Measurements from ENCODE around the gene MYBPC1. TPM values are rescaled to one million over a fixed set of nuclear protein-coding genes. Genes with fewer than 3 reads are reported as not detected.

Gene MYBPC1
- total and polyA plus RNA-seq, 2 of the 4 experiments (the other 2 are of a cell fraction), result not detected

DNA sequence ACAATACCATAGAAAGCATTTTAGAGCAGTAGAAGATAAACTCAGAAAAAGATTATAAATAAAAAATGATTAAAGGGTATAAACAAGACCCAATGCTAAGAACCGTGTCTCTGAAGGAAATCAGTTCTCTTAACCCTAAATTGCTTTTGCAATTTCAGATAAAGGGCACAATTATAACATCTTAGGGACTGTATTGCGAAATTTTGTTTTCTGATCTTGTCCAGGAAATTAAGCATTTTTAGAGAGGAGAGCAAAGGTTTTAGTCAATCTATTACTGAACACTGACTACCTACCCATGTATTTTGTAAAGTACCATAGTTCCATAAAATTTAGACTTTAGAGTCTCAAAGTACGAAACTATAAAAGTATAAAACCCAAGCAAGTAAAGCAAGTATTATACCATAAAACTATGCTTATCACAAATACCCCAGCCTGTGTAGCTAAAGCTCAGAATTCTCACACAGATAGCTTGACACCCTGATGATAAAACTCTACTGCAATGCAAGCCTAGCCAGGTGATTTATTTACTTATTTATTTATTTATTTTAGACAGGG lies 95.8 kb downstream of the MYBPC1 start:
- H2BK20ac ChIP-seq (ENCODE audit: low read depth, low read length), result no peak overlapping the region
- no peak overlapping the region for H3K14ac ChIP-seq (replicated peaks; ENCODE audit: low read depth, low read length)
- in situ Hi-C loops (cut with MboI; ENCODE audit: low sequenced_read_pairs) (no loop called here), dilution Hi-C loops (cut with HindIII; ENCODE audit: low sequenced_read_pairs, unreplicated experiment) (no loop called here), intact Hi-C loops (cut with micrococcal nuclease) (no loop called here)
- H2AFZ ChIP-seq (replicated peaks; ENCODE audit: low read length, poor library complexity), result no peak overlapping the region
- H2BK15ac ChIP-seq (ENCODE audit: low read depth, low read length), result no peak overlapping the region
- no peak overlapping the region for H3K27ac ChIP-seq (ENCODE audit: insufficient read depth, low read length)
- H2BK120ac ChIP-seq (ENCODE audit: low read depth, low read length), result no peak overlapping the region
- H3K4ac ChIP-seq (ENCODE audit: low read depth, low read length), result no peak overlapping the region
- no CpG with 5 or more reads among the region's 3 CpGs for WGBS, 2 experiments (ENCODE audit: extremely low coverage in 2 of 2, insufficient read length in 1 of 2)
- H2AK9ac ChIP-seq (replicated peaks; ENCODE audit: low read depth, low read length, poor library complexity), result no peak overlapping the region
- no peaks in the 10 kb centered on the region for H3K9me1 ChIP-seq (ENCODE audit: insufficient read depth, low read length)
- H3K9ac ChIP-seq (ENCODE audit: low read depth, low read length), result no peak overlapping the region
- DNase-seq, result no peak
- no peak overlapping the region for H3K23ac ChIP-seq (ENCODE audit: low read depth, low read length)
- TF ChIP-seq CEBPB (IDR thresholded peaks at IDR 0.05; ENCODE audit: low read depth, low read length) (peak; percentile 77), RFX5 (IDR thresholded peaks at IDR 0.05; ENCODE audit: low read depth, low read length) (no peak), RAD21 (IDR thresholded peaks at IDR 0.05; ENCODE audit: low read length) (no peak), FOS (IDR thresholded peaks at IDR 0.05; ENCODE audit: low read depth, low read length) (no peak), MXI1 (IDR thresholded peaks at IDR 0.05; ENCODE audit: borderline replicate concordance, low read depth, low read length) (no peak), BHLHE40 (IDR thresholded peaks at IDR 0.05; ENCODE audit: low read depth, low read length) (no peak)
- ChIA-PET POLR2A (ENCODE audit: unreplicated experiment) (no interaction called here), CTCF (interaction anchor here (0.6 kb wide), 1 partner anchor 108 kb away, joined by 4 read pairs; no protein-coding TSS in a partner anchor)
- H3K4me2 ChIP-seq (ENCODE audit: low read depth, low read length), result no peak overlapping the region
- no peak overlapping the region for H4K91ac ChIP-seq (ENCODE audit: insufficient read depth, low read depth, low read length)
- ATAC-seq (ENCODE audit: low read depth), result no peak
- H4K8ac ChIP-seq (ENCODE audit: low read depth in 2 of 2, low read length in 2 of 2), result no peak overlapping the region
- H3K4me3 ChIP-seq (ENCODE audit: insufficient read depth, low read depth, low read length), result no peak overlapping the region
- H2BK5ac ChIP-seq (ENCODE audit: low read depth, low read length, poor library complexity, severe bottlenecking), result no peak overlapping the region
- no peak overlapping the region for H4K5ac ChIP-seq (ENCODE audit: low read depth, low read length)
- no peaks in the 10 kb centered on the region for H3K79me1 ChIP-seq (ENCODE audit: low read depth in 1 of 2, low read length in 2 of 2)
- no peak overlapping the region for H3K18ac ChIP-seq (ENCODE audit: low read depth, low read length)
- H3K4me1 ChIP-seq (ENCODE audit: control insufficient read depth, insufficient read depth, low read length), result peaks cover 3% of the 10 kb centered on the region; the same call in 1 of the 2 replicates
- no peaks in the 10 kb centered on the region for H4K20me1 ChIP-seq (ENCODE audit: insufficient read depth, low read length)
- H2AK5ac ChIP-seq (ENCODE audit: low read depth, low read length), result no peak overlapping the region
- BruUV-seq (replicated peaks), result no TSS peak
- H3K27me3 ChIP-seq (ENCODE audit: control insufficient read depth, insufficient read depth, low read length), result no peaks in the 10 kb centered on the region
- no peak overlapping the region for H3K56ac ChIP-seq (ENCODE audit: extremely low read depth, insufficient read depth, low read length)
- H3K36me3 ChIP-seq (ENCODE audit: control insufficient read depth, insufficient read depth, low read length), result no peaks in the 10 kb centered on the region
- peaks cover 2% of the 10 kb centered on the region for H3K9me3 ChIP-seq (ENCODE audit: control insufficient read depth, insufficient read depth, low read length)

All from IMR-90 (cell line).